IMR-90 (cell line): ENCODE data around the gene MAN2B1. TPM values are rescaled to one million over a fixed set of nuclear protein-coding genes. Genes with fewer than 3 reads are reported as not detected.

ENCODE experiments used
- ATAC-seq: fragments of 200-7000 bp; cut with Tn5 transposase; 2 replicates; pipeline ENCODE4 v1.9.1; 2020; ENCODE audit warnings: low read depth, mild to moderate bottlenecking, moderate library complexity
- BruUV-seq: library from RNA; stranded (reverse); fragments of 400-500 nt; replicated peaks from 2 replicates; lab custom pipeline; 2021; lab: Mats Ljungman, UMichigan
- CTCF ChIA-PET: fragments of 300-600 bp; formaldehyde crosslinking; extraction: SDS; loops from one replicate; lab custom pipeline; 2021; ENCODE audit warnings: antibody characterized with exemption; lab: Yijun Ruan, JAX
- POLR2A ChIA-PET: fragments of 300-600 bp; sonication (Branson Sonifier 250); formaldehyde crosslinking; loops from one replicate; lab custom pipeline; 2022; ENCODE audit warnings: antibody characterized with exemption; ENCODE audit not compliant: unreplicated experiment; lab: Charles Lee
- DNase-seq: peaks from one replicate; pipeline ENCODE4 v3.0.0; 2013
- H2AFZ ChIP-seq: replicated peaks from 2 replicates; pipeline ENCODE3; 2013; ENCODE audit warnings: low read length, mild to moderate bottlenecking; ENCODE audit not compliant: poor library complexity
- H2AK5ac ChIP-seq: 2 replicates; pipeline ENCODE4 v1.6.1; 2013; ENCODE audit warnings: low read depth, low read length, inconsistent platforms
- H2AK9ac ChIP-seq: replicated peaks from 2 replicates; pipeline ENCODE3; 2013; ENCODE audit warnings: mild to moderate bottlenecking, low read depth, low read length, moderate library complexity; ENCODE audit not compliant: poor library complexity
- H2BK120ac ChIP-seq: 2 replicates; pipeline ENCODE4 v1.6.1; 2013; ENCODE audit warnings: low read depth, low read length, inconsistent platforms
- H2BK15ac ChIP-seq: 3 replicates; pipeline ENCODE4 v1.6.1; 2013; ENCODE audit warnings: low read depth, low read length, inconsistent platforms
- H2BK20ac ChIP-seq: 2 replicates; pipeline ENCODE4 v1.6.1; 2013; ENCODE audit warnings: low read depth, mild to moderate bottlenecking, inconsistent platforms, low read length, moderate library complexity
- H2BK5ac ChIP-seq: 2 replicates; pipeline ENCODE4 v1.6.1; 2013; ENCODE audit warnings: mild to moderate bottlenecking, low read depth, low read length, inconsistent platforms; ENCODE audit not compliant: poor library complexity, severe bottlenecking
- H3K14ac ChIP-seq: replicated peaks from 2 replicates; pipeline ENCODE4 v1.6.1; 2013; ENCODE audit warnings: low read depth, low read length, inconsistent platforms
- H3K18ac ChIP-seq: 2 replicates; pipeline ENCODE4 v1.6.1; 2013; ENCODE audit warnings: low read depth, low read length, control low read depth
- H3K23ac ChIP-seq: 2 replicates; pipeline ENCODE4 v1.6.1; 2013; ENCODE audit warnings: low read depth, low read length, inconsistent platforms
- H3K27ac ChIP-seq: 2 replicates; pipeline ENCODE4 v1.5.1; 2013; ENCODE audit warnings: mild to moderate bottlenecking, control low read depth, low read length; ENCODE audit not compliant: insufficient read depth
- H3K27me3 ChIP-seq: 2 replicates; pipeline ENCODE4 v1.6.1; 2013; ENCODE audit warnings: low read length; ENCODE audit not compliant: control insufficient read depth, insufficient read depth
- H3K36me3 ChIP-seq: 2 replicates; pipeline ENCODE4 v1.6.1; 2013; ENCODE audit warnings: low read length, mixed read lengths; ENCODE audit not compliant: control insufficient read depth, insufficient read depth
- H3K4ac ChIP-seq: 2 replicates; pipeline ENCODE4 v1.6.1; 2013; ENCODE audit warnings: low read depth, low read length, inconsistent platforms
- H3K4me1 ChIP-seq: 2 replicates; pipeline ENCODE4 v1.6.1; 2013; ENCODE audit warnings: low read length, mixed read lengths; ENCODE audit not compliant: control insufficient read depth, insufficient read depth
- H3K4me2 ChIP-seq: 2 replicates; pipeline ENCODE4 v1.6.1; 2013; ENCODE audit warnings: low read depth, mild to moderate bottlenecking, control low read depth, low read length, moderate library complexity
- H3K4me3 ChIP-seq: 2 replicates; pipeline ENCODE4 v1.5.1; 2013; ENCODE audit warnings: low read depth, mild to moderate bottlenecking, control low read depth, low read length, moderate library complexity; ENCODE audit not compliant: insufficient read depth
- H3K56ac ChIP-seq: 2 replicates; pipeline ENCODE4 v1.6.1; 2013; ENCODE audit warnings: low read length, inconsistent platforms; ENCODE audit not compliant: insufficient read depth; ENCODE audit errors: extremely low read depth
- H3K79me1 ChIP-seq, 2 experiments: 2 replicates each; pipeline ENCODE4 v1.6.1; 2013; ENCODE audit warnings: low read length in 2 of 2, inconsistent platforms in 1 of 2, low read depth in 1 of 2
- H3K9ac ChIP-seq: 2 replicates; pipeline ENCODE4 v1.6.1; 2013; ENCODE audit warnings: low read depth, low read length, control low read depth
- H3K9me1 ChIP-seq: 2 replicates; pipeline ENCODE4 v1.6.1; 2013; ENCODE audit warnings: low read length, inconsistent platforms; ENCODE audit not compliant: insufficient read depth
- H3K9me3 ChIP-seq: 2 replicates; pipeline ENCODE4 v1.6.1; 2013; ENCODE audit warnings: low read length; ENCODE audit not compliant: control insufficient read depth, insufficient read depth
- H4K20me1 ChIP-seq: 2 replicates; pipeline ENCODE4 v1.6.1; 2013; ENCODE audit warnings: low read length, inconsistent platforms; ENCODE audit not compliant: insufficient read depth
- H4K5ac ChIP-seq: 2 replicates; pipeline ENCODE4 v1.6.1; 2013; ENCODE audit warnings: mild to moderate bottlenecking, low read depth, low read length, control low read depth
- H4K8ac ChIP-seq, 2 experiments: 2 replicates each; pipeline ENCODE4 v1.6.1; 2013; ENCODE audit warnings: low read depth in 2 of 2, low read length in 2 of 2, control low read depth in 1 of 2, inconsistent platforms in 1 of 2
- H4K91ac ChIP-seq: 2 replicates; pipeline ENCODE4 v1.6.1; 2013; ENCODE audit warnings: low read depth, low read length, inconsistent platforms; ENCODE audit not compliant: insufficient read depth
- CHD1 ChIP-seq: IDR thresholded peaks from 2 replicates; pipeline ENCODE4 v1.6.1; 2012; ENCODE audit warnings: low read depth, low read length, improper control_type of control experiment
- MXI1 ChIP-seq: IDR thresholded peaks from 2 replicates; pipeline ENCODE4 v1.6.1; 2012; ENCODE audit warnings: low read depth, mild to moderate bottlenecking, low read length, moderate library complexity, borderline replicate concordance
- POLR2A ChIP-seq: IDR thresholded peaks from 2 replicates; pipeline ENCODE4 v1.6.1; 2012; ENCODE audit warnings: mild to moderate bottlenecking, low read depth, low read length
- RCOR1 ChIP-seq: IDR thresholded peaks from 2 replicates; pipeline ENCODE4 v1.6.1; 2012; ENCODE audit warnings: mild to moderate bottlenecking, low read length, improper control_type of control experiment; ENCODE audit not compliant: insufficient replicate concordance
- WGBS, 2 experiments: methylation state at CpG; one replicate each; pipeline versions ENCODE4 v1.1.5 to v1.1.7; 2013; ENCODE audit warnings: missing lambda C conversion rate in 2 of 2; ENCODE audit not compliant: insufficient read length in 1 of 2; ENCODE audit errors: extremely low coverage in 2 of 2; 5-methylcytosine and 5-hydroxymethylcytosine counted together
- dilution Hi-C: fragments of 300-500 bp; cut with HindIII; formaldehyde crosslinking; loops from one replicate; pipeline ENCODE4 v1.14.3; 2018; ENCODE audit warnings: low sequenced_read_pairs; ENCODE audit not compliant: unreplicated experiment
- in situ Hi-C: fragments of 300-500 bp; cut with MboI; formaldehyde crosslinking; loops from 3 replicates; pipeline ENCODE4 v1.14.3; 2019; ENCODE audit warnings: low sequenced_read_pairs, inconsistent platforms, mixed read lengths
- intact Hi-C: fragments of 100-400 bp; cut with micrococcal nuclease; formaldehyde crosslinking; loops from 2 replicates; pipeline ENCODE4 v1.10.0; 2022
- polyA plus RNA-seq, 3 experiments: library from polyadenylated mRNA; depleted of rRNA; stranded (reverse); fragments of >200 nt; gene quantifications; 2 replicates each; pipeline ENCODE4 v1.2.3, GENCODE V29; 2012; ENCODE audit warnings: low replicate concordance in 1 of 3
- total RNA-seq: library from RNA; depleted of rRNA; stranded (reverse); fragments of >200 nt; gene quantifications from 2 replicates; pipeline ENCODE4 v1.2.3, GENCODE V29; 2012

Gene MAN2B1
- total and polyA plus RNA-seq, 2 of the 4 experiments (the other 2 are of a cell fraction), result 10.4 to 55.4 TPM

GRCh38 chr19:12617646-12618045, 48.9 kb downstream of the MAN2B1 start:
- DNase-seq, result no peak
- TF ChIP-seq CHD1, result no peak
- no peak for TF ChIP-seq MXI1
- no peak for TF ChIP-seq RCOR1
- TF ChIP-seq POLR2A, result no peak
- Histone ChIP-seq H3K4me2 (no peak overlapping the region), H3K4me3 (no peak overlapping the region), H3K79me1 (peaks cover 5 to 31% of the 10 kb centered on the region in 2 experiments), H3K9me1 (no peaks in the 10 kb centered on the region), H3K4ac (no peak overlapping the region), H4K8ac (no peak overlapping the region), H4K91ac (no peak overlapping the region), H3K9ac (no peak overlapping the region), H4K5ac (no peak overlapping the region), H3K36me3 (peaks cover 28% of the 10 kb centered on the region), H3K23ac (no peak overlapping the region), H4K20me1 (peaks cover 50% of the 10 kb centered on the region), H2AFZ (no peak overlapping the region), H3K4me1 (peaks cover 3% of the 10 kb centered on the region), H2AK9ac (no peak overlapping the region), H3K14ac (no peak overlapping the region), H2AK5ac (no peak overlapping the region), H3K56ac (no peak overlapping the region), H3K27me3 (no peaks in the 10 kb centered on the region), H3K18ac (no peak overlapping the region), H3K27ac (no peak overlapping the region), H2BK15ac (no peak overlapping the region), H2BK20ac (no peak overlapping the region), H3K9me3 (peaks cover 2% of the 10 kb centered on the region; the same call in 1 of the 2 replicates), H2BK120ac (no peak overlapping the region), H2BK5ac (no peak overlapping the region)
- no CpG with 5 or more reads among the region's 4 CpGs for WGBS, 2 experiments
- ChIA-PET POLR2A (no interaction called here), CTCF (no interaction called here)
- dilution Hi-C loops, result no loop called here
- intact Hi-C loops, result no loop called here
- ATAC-seq, result no peak
- no TSS peak for BruUV-seq
- in situ Hi-C loops, result no loop called here
